ENCODE measurements around the gene ART5. TPM values are rescaled to one million over a fixed set of nuclear protein-coding genes. Genes with fewer than 3 reads are reported as not detected.
"Not testable (repeated sequence)": the region's sequence is repeated elsewhere in the genome, so short reads cannot be mapped to it uniquely, and the experiment has no call there.

The ART5 gene
- total RNA-seq, 2 donors from 2014 or later: not detected

GRCh38 chr11:3655547-3655946, 13.8 kb upstream of the ART5 start:
- Histone ChIP-seq H3K27me3 (replicated peaks; ENCODE audit: insufficient read depth) (no peaks in the 10 kb centered on the region), H3K27ac (no peak overlapping the region), H3K9me3 (no peaks in the 10 kb centered on the region), H3K36me3 (no peaks in the 10 kb centered on the region), H3K4me3 (no peak overlapping the region), H3K4me1 (ENCODE audit: control insufficient read depth in 1 of 2, low read depth in 2 of 2) (no peaks in the 10 kb centered on the region)
- TF ChIP-seq CTCF (IDR thresholded peaks at IDR 0.05): no peak
- no peak for ATAC-seq (ENCODE audit: insufficient number of reproducible peaks, low FRiP score, low read depth)
- DNase-seq (ENCODE audit: low spot score): no peak

- not testable (repeated sequence) for ATAC-seq (ENCODE audit: insufficient number of reproducible peaks, low FRiP score, low read depth); H3K4me3 ChIP-seq; H3K27me3 ChIP-seq (replicated peaks; ENCODE audit: insufficient read depth); H3K36me3 ChIP-seq; H3K9me3 ChIP-seq; H3K27ac ChIP-seq; DNase-seq (ENCODE audit: low spot score); H3K4me1 ChIP-seq (ENCODE audit: control insufficient read depth in 1 of 2, low read depth in 2 of 2)
Observed at GRCh38 chr11:3652514-3652913, 10.7 kb upstream of the ART5 start.

GRCh38 chr11:3649374-3649773, 7.6 kb upstream of the ART5 start:
- not testable (repeated sequence) for H3K4me3 ChIP-seq; H3K27me3 ChIP-seq (replicated peaks; ENCODE audit: insufficient read depth); DNase-seq (ENCODE audit: low spot score)

GRCh38 chr11:3648843-3649242, 7.1 kb upstream of the ART5 start:
- not testable (repeated sequence) for DNase-seq (ENCODE audit: low spot score); H3K27ac ChIP-seq; H3K36me3 ChIP-seq; H3K4me3 ChIP-seq; H3K9me3 ChIP-seq; H3K4me1 ChIP-seq (ENCODE audit: control insufficient read depth in 1 of 2, low read depth in 2 of 2); ATAC-seq (ENCODE audit: insufficient number of reproducible peaks, low FRiP score, low read depth); H3K27me3 ChIP-seq (replicated peaks; ENCODE audit: insufficient read depth)

More at GRCh38 chr11:3649374-3649773, 7.6 kb upstream of the ART5 start:
- not testable (repeated sequence) for H3K4me1 ChIP-seq (ENCODE audit: control insufficient read depth in 1 of 2, low read depth in 2 of 2); H3K9me3 ChIP-seq; ATAC-seq (ENCODE audit: insufficient number of reproducible peaks, low FRiP score, low read depth); H3K27ac ChIP-seq; H3K36me3 ChIP-seq

GRCh38 chr11:3645552-3645951, 3.8 kb upstream of the ART5 start:
- ATAC-seq (ENCODE audit: insufficient number of reproducible peaks, low FRiP score, low read depth): no peak
- H3K4me1 ChIP-seq (ENCODE audit: control insufficient read depth in 1 of 2, low read depth in 2 of 2): peaks cover 8 to 22% of the 10 kb centered on the region in 2 donors
- DNase-seq (ENCODE audit: low spot score): no peak
- no peak overlapping the region for H3K4me3 ChIP-seq
- H3K27me3 ChIP-seq (replicated peaks; ENCODE audit: insufficient read depth): no peaks in the 10 kb centered on the region
- no peak overlapping the region for H3K27ac ChIP-seq
- H3K36me3 ChIP-seq: no peaks in the 10 kb centered on the region
- TF ChIP-seq CTCF (IDR thresholded peaks at IDR 0.05): no peak
- no peaks in the 10 kb centered on the region for H3K9me3 ChIP-seq

GRCh38 chr11:3644817-3645235, 3.0 kb upstream of the ART5 start, which contains the start of gene ART1:
Gene ART1, plus strand, starts transcription at chr11:3645128. Its CDS starts 14,086 bp downstream, at chr11:3659214.
- DNase-seq (ENCODE audit: low spot score): no peak
- H3K36me3 ChIP-seq: no peaks in the 10 kb centered on the region
- no peak within 1 kb of the TSS for H3K27ac ChIP-seq
- H3K9me3 ChIP-seq: no peaks in the 10 kb centered on the region
- H3K27me3 ChIP-seq (replicated peaks; ENCODE audit: insufficient read depth): no peaks in the 10 kb centered on the region
- no peak for ATAC-seq (ENCODE audit: insufficient number of reproducible peaks, low FRiP score, low read depth)
- peaks cover 8 to 22% of the 10 kb centered on the region in 2 donors for H3K4me1 ChIP-seq (ENCODE audit: control insufficient read depth in 1 of 2, low read depth in 2 of 2)
- no peak within 1 kb of the TSS for H3K4me3 ChIP-seq
- no peak for TF ChIP-seq CTCF (IDR thresholded peaks at IDR 0.05)

GRCh38 chr11:3643102-3643546, 1.3 kb upstream of the ART5 start:
- DNase-seq (ENCODE audit: low spot score); H3K27me3 ChIP-seq (replicated peaks; ENCODE audit: insufficient read depth); H3K27ac ChIP-seq; H3K9me3 ChIP-seq; ATAC-seq (ENCODE audit: insufficient number of reproducible peaks, low FRiP score, low read depth); H3K36me3 ChIP-seq: not testable (repeated sequence)
- Histone ChIP-seq H3K4me1 (ENCODE audit: control insufficient read depth in 1 of 2, low read depth in 2 of 2) (peaks cover 8 to 22% of the 10 kb centered on the region in 2 donors), H3K4me3 (peak overlapping the region; percentile 79)

All from thoracic aorta (tissue), 2 donors.